HCT116 (cell line): ENCODE measurements around the gene JOSD1. TPM values are rescaled to one million over a fixed set of nuclear protein-coding genes. Genes with fewer than 3 reads are reported as not detected.

Experiments
- ATAC-seq: fragments of 200-7000 bp; cut with Tn5 transposase; 2 replicates; pipeline ENCODE4 v1.9.1; 2020; ENCODE audit warnings: mild to moderate bottlenecking, moderate library complexity
- BruUV-seq: library from RNA; stranded (reverse); fragments of 400-500 nt; replicated peaks from 2 replicates; lab custom pipeline; 2021; lab: Mats Ljungman, UMichigan
- CTCF ChIA-PET: fragments of 300-600 bp; sonication (Branson Sonifier 250); formaldehyde crosslinking; loops from one replicate; lab custom pipeline; 2021; ENCODE audit warnings: antibody characterized with exemption; lab: Charles Lee
- POLR2A ChIA-PET: fragments of 300-600, 350-600 bp; sonication (Branson Sonifier 250); formaldehyde crosslinking; loops from one replicate; lab custom pipeline; 2021; ENCODE audit warnings: antibody characterized with exemption; lab: Charles Lee
- RAD21 ChIA-PET, 2 experiments: fragments of 300-600 bp; sonication (Branson Sonifier 250); formaldehyde crosslinking; loops; one replicate each; lab custom pipeline; 2023; ENCODE audit warnings: low total read pairs in 2 of 2; ENCODE audit not compliant: uncharacterized antibody in 2 of 2, unreplicated experiment in 2 of 2, low non-redundant PET in 1 of 2; lab: Charles Lee
- DNase-seq: peaks from one replicate; pipeline ENCODE4 v3.0.0-alpha.2; 2010; ENCODE audit warnings: low read depth, low spot score
- H2AFZ ChIP-seq: fragments of 200-600 bp; shearing (Covaris generic), sonication (generic); 2 replicates; pipeline ENCODE4 v1.6.1; 2017; ENCODE audit warnings: low read depth, mixed run types, mixed read lengths, antibody characterized with exemption, low read length; ENCODE audit not compliant: poor library complexity, severe bottlenecking
- H3K27ac ChIP-seq: 2 replicates; pipeline ENCODE4 v1.5.1; 2012; ENCODE audit warnings: low read depth, low read length
- H3K27me3 ChIP-seq: fragments of 200-600 bp; sonication (generic); 2 replicates; pipeline ENCODE4 v1.6.1; 2016; ENCODE audit warnings: mixed run types, low read length, mixed read lengths; ENCODE audit not compliant: insufficient read depth
- H3K36me3 ChIP-seq, 2 experiments: fragments of 200-500 bp in 1 of 2; fragments of 200-600 bp in 1 of 2; sonication (Bioruptor generic) in 1 of 2; sonication (generic) in 1 of 2; 2 replicates each; pipeline versions ENCODE4 v1.5.1 to v1.6.1; 2014 to 2016; ENCODE audit warnings: low read length in 2 of 2, inconsistent platforms in 1 of 2, mixed read lengths in 1 of 2, mixed run types in 1 of 2; ENCODE audit not compliant: insufficient read depth in 2 of 2, control insufficient read depth in 1 of 2
- H3K4me1 ChIP-seq, 2 experiments: fragments of 200-600 bp in 1 of 2; sonication (generic) in 1 of 2; 2 replicates each; pipeline versions ENCODE4 v1.5.1 to v1.6.1; 2012 to 2017; ENCODE audit warnings: low read length in 2 of 2, inconsistent platforms in 1 of 2, mild to moderate bottlenecking in 1 of 2, mixed read lengths in 1 of 2, mixed run types in 1 of 2, moderate library complexity in 1 of 2; ENCODE audit not compliant: insufficient read depth in 2 of 2, control insufficient read depth in 1 of 2
- H3K4me2 ChIP-seq: fragments of 200-600 bp; sonication (generic); 2 replicates; pipeline ENCODE4 v1.6.1; 2017; ENCODE audit warnings: mixed run types, low read length, mixed read lengths
- H3K4me3 ChIP-seq, 2 experiments: fragments of 200-600 bp in 1 of 2; sonication (generic) in 1 of 2; replicated peaks in 1 of 2; 2 replicates each; pipeline ENCODE4 v1.5.1; 2011 to 2016; ENCODE audit warnings: low read length in 2 of 2, control low read depth in 1 of 2, low read depth in 1 of 2, mild to moderate bottlenecking in 1 of 2, mixed read lengths in 1 of 2, mixed run types in 1 of 2
- H3K79me2 ChIP-seq: fragments of 200-600 bp; sonication (generic); 2 replicates; pipeline ENCODE4 v1.6.1; 2017; ENCODE audit warnings: mild to moderate bottlenecking, mixed run types, low read length, moderate library complexity, mixed read lengths; ENCODE audit not compliant: insufficient read depth
- H3K9ac ChIP-seq: fragments of 200-600 bp; sonication (generic); 2 replicates; pipeline ENCODE4 v1.6.1; 2016; ENCODE audit warnings: low read length, mixed read lengths
- H3K9me2 ChIP-seq: fragments of 200-600 bp; sonication (generic), shearing (Covaris generic); 2 replicates; pipeline ENCODE4 v1.6.1; 2017; ENCODE audit warnings: mixed run types, mild to moderate bottlenecking, moderate library complexity; ENCODE audit not compliant: insufficient read depth
- H3K9me3 ChIP-seq, 2 experiments: fragments of 200-500 bp in 1 of 2; fragments of 200-600 bp in 1 of 2; sonication (Bioruptor generic) in 1 of 2; sonication (generic) in 1 of 2; 2 replicates each; pipeline ENCODE4 v1.6.1; 2014 to 2017; ENCODE audit warnings: low read length in 2 of 2, mixed read lengths in 2 of 2, inconsistent platforms in 1 of 2, low read depth in 1 of 2, mild to moderate bottlenecking in 1 of 2, mixed run types in 1 of 2, moderate library complexity in 1 of 2; ENCODE audit not compliant: control insufficient read depth in 1 of 2, insufficient read depth in 1 of 2
- H4K20me1 ChIP-seq: fragments of 200-600 bp; sonication (generic), shearing (Covaris generic); 2 replicates; pipeline ENCODE4 v1.6.1; 2017; ENCODE audit warnings: mixed run types, mild to moderate bottlenecking, moderate library complexity; ENCODE audit not compliant: insufficient read depth
- EZH2phosphoT487 ChIP-seq: fragments of 200-600 bp; IDR thresholded peaks from 2 replicates; pipeline ENCODE4 v1.6.1; 2018; ENCODE audit warnings: antibody characterized with exemption, borderline replicate concordance
- POLR2A ChIP-seq: IDR thresholded peaks from 2 replicates; pipeline ENCODE4 v1.7.0; 2011; ENCODE audit warnings: borderline replicate concordance; ENCODE audit not compliant: insufficient read depth, insufficient read length; ENCODE audit errors: extremely low read depth
- POLR2AphosphoS5 ChIP-seq: IDR thresholded peaks from 2 replicates; pipeline ENCODE4 v1.6.1; 2011; ENCODE audit warnings: mild to moderate bottlenecking, low read depth, low read length, moderate library complexity
- SP1 ChIP-seq: IDR thresholded peaks from 2 replicates; pipeline ENCODE4 v1.6.1; 2012; ENCODE audit warnings: low read depth
- intact Hi-C: fragments of 100-400 bp; cut with micrococcal nuclease; formaldehyde crosslinking; loops from 2 replicates; pipeline ENCODE4 v1.10.0; 2022
- total RNA-seq: library from RNA; stranded (reverse); gene quantifications from one replicate; pipeline ENCODE4 v1.2.1, GENCODE V29; 2021; ENCODE audit not compliant: unreplicated experiment
- TF ChIP-seq, protein P1 (sequence below): IDR thresholded peaks from 2 replicates; pipeline ENCODE4 v1.6.1; 2012; ENCODE audit warnings: low read depth
- TF ChIP-seq, protein P2 (sequence below), 3 experiments: fragments of 200-600 bp in 1 of 3; sonication (generic) in 1 of 3; IDR thresholded peaks in 2 of 3; conservative IDR thresholded peaks in 1 of 3; 2 replicates each; pipeline ENCODE4 v1.5.1; 2012 to 2017; ENCODE audit warnings: low read depth in 2 of 3, low read length in 2 of 3, antibody characterized with exemption in 1 of 3, borderline replicate concordance in 1 of 3, control low read depth in 1 of 3, mild to moderate bottlenecking in 1 of 3, mixed read lengths in 1 of 3, mixed run types in 1 of 3, moderate library complexity in 1 of 3; ENCODE audit not compliant: insufficient read depth in 1 of 3
- TF ChIP-seq, protein P3 (sequence below): IDR thresholded peaks from 2 replicates; pipeline ENCODE4 v1.6.1; 2012
- TF ChIP-seq, protein P4 (sequence below): IDR thresholded peaks from 2 replicates; pipeline ENCODE4 v1.6.1; 2012

Gene JOSD1
- total RNA-seq, 1 experiment from 2014 or later, result 67.3 TPM

DNA sequence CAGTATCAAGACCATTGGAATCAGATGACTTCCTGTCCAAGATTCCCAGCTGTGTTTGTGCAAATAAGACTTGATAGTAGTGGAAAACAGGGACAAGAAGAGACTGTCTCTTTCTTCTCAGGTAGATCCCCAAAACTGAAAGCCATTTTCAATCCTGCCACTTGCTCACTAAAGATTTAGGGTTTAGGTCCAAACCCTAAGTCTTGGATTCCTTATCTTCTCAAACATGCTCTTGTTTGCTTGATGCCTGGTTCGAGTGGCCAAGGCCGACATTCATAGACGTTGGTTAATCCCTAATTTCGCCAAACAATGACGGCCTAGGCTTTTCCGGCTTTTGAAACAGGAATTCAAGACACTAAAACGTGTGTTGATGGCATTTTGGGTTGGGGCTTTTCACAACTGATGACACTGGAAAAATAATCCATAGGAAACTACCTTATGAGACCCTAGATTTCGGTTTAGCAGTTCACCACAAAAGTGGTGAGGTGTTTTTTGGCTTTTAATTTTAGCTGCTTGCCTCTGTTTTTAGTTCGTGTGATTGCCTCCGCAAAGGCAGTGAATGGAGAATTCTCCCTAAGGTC, 4.0 kb upstream of the JOSD1 start (continued):
- TF ChIP-seq, protein P1, sequence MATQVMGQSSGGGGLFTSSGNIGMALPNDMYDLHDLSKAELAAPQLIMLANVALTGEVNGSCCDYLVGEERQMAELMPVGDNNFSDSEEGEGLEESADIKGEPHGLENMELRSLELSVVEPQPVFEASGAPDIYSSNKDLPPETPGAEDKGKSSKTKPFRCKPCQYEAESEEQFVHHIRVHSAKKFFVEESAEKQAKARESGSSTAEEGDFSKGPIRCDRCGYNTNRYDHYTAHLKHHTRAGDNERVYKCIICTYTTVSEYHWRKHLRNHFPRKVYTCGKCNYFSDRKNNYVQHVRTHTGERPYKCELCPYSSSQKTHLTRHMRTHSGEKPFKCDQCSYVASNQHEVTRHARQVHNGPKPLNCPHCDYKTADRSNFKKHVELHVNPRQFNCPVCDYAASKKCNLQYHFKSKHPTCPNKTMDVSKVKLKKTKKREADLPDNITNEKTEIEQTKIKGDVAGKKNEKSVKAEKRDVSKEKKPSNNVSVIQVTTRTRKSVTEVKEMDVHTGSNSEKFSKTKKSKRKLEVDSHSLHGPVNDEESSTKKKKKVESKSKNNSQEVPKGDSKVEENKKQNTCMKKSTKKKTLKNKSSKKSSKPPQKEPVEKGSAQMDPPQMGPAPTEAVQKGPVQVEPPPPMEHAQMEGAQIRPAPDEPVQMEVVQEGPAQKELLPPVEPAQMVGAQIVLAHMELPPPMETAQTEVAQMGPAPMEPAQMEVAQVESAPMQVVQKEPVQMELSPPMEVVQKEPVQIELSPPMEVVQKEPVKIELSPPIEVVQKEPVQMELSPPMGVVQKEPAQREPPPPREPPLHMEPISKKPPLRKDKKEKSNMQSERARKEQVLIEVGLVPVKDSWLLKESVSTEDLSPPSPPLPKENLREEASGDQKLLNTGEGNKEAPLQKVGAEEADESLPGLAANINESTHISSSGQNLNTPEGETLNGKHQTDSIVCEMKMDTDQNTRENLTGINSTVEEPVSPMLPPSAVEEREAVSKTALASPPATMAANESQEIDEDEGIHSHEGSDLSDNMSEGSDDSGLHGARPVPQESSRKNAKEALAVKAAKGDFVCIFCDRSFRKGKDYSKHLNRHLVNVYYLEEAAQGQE, result no peak
- TF ChIP-seq EZH2phosphoT487, result no peak
- TF ChIP-seq, protein P2, sequence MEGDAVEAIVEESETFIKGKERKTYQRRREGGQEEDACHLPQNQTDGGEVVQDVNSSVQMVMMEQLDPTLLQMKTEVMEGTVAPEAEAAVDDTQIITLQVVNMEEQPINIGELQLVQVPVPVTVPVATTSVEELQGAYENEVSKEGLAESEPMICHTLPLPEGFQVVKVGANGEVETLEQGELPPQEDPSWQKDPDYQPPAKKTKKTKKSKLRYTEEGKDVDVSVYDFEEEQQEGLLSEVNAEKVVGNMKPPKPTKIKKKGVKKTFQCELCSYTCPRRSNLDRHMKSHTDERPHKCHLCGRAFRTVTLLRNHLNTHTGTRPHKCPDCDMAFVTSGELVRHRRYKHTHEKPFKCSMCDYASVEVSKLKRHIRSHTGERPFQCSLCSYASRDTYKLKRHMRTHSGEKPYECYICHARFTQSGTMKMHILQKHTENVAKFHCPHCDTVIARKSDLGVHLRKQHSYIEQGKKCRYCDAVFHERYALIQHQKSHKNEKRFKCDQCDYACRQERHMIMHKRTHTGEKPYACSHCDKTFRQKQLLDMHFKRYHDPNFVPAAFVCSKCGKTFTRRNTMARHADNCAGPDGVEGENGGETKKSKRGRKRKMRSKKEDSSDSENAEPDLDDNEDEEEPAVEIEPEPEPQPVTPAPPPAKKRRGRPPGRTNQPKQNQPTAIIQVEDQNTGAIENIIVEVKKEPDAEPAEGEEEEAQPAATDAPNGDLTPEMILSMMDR (IDR thresholded peaks at IDR 0.05 in 2 of 3, conservative IDR thresholded peaks at IDR 0.05 in 1 of 3; ENCODE audit: borderline replicate concordance in 1 of 3, insufficient read depth in 1 of 3, low read depth in 2 of 3, low read length in 2 of 3), result no peak
- no peak for TF ChIP-seq POLR2AphosphoS5

DNA sequence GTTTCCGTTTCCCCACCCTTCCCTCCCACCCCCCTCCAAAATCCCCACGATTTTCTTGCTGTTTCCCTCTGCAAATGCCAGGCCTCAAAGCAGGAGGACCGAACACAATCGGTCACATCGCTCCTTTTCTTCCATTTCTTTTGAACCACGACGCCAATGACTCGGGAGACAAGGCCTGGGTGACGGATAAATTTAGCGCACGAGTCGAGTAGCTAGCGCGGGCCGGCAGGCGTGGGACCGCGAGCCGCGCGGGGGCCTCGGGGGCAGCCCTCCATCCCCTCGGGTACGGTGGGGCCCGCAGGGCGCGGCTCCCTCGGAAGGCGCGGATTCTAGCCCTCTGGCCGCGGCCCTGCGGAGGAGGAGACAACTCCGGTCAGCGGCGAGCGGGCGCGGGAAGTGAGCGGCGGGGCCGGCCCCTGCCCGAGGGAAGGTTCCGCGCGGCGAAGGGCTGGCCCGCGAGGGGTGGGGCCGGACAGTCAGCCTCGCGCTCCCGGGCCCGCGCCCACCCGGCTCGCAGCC, 414 bp downstream of the JOSD1 start:
- intact Hi-C loops, result no loop called here
- Histone ChIP-seq H3K9me3 (no peaks in the 10 kb centered on the region), H3K9ac (peak overlapping the region; percentile 98), H3K36me3 (peaks cover 0 to 10% of the 10 kb centered on the region in 2 experiments; a peak in 2 of 4 replicates), H3K9me2 (no peaks in the 10 kb centered on the region), H4K20me1 (no peaks in the 10 kb centered on the region), H3K4me1 (peaks cover 34 to 74% of the 10 kb centered on the region in 2 experiments), H2AFZ (no peak overlapping the region), H3K4me3 (peak overlapping the region; percentile 74 to 90), H3K27me3 (no peaks in the 10 kb centered on the region), H3K4me2 (peak overlapping the region; percentile 95), H3K27ac (peak overlapping the region; percentile 88), H3K79me2 (peaks cover 52% of the 10 kb centered on the region)
- POLR2A ChIA-PET, result interaction anchor here (0.7 to 1.7 kb wide), 2 partner anchors 16 to 641 kb away, joined by 4 to 8 read pairs; no protein-coding TSS in a partner anchor
- no peak for DNase-seq
- BruUV-seq, result no TSS peak
- peak; percentile 39 for ATAC-seq
- TF ChIP-seq POLR2A (no peak), SP1 (no peak)
- TF ChIP-seq, protein P1, result no peak
- TF ChIP-seq, protein P3, sequence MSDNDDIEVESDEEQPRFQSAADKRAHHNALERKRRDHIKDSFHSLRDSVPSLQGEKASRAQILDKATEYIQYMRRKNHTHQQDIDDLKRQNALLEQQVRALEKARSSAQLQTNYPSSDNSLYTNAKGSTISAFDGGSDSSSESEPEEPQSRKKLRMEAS, result no peak
- TF ChIP-seq, protein P2 (IDR thresholded peaks at IDR 0.05 in 2 of 3, conservative IDR thresholded peaks at IDR 0.05 in 1 of 3; ENCODE audit: borderline replicate concordance in 1 of 3, insufficient read depth in 1 of 3, low read depth in 2 of 3, low read length in 2 of 3), result no peak
- TF ChIP-seq, protein P4, sequence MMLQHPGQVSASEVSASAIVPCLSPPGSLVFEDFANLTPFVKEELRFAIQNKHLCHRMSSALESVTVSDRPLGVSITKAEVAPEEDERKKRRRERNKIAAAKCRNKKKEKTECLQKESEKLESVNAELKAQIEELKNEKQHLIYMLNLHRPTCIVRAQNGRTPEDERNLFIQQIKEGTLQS, result no peak
- RAD21 ChIA-PET, result no interaction called here
- CTCF ChIA-PET, result no interaction called here
